HG03571 (cell line): ENCODE data around the gene MUC6.

Source experiments
- ATAC-seq: cut with Tn5 transposase; IDR thresholded peaks from one replicate; pipeline ENCODE4 v1.9.1; 2021; ENCODE audit not compliant: unreplicated experiment

MUC6 gene, protein sequence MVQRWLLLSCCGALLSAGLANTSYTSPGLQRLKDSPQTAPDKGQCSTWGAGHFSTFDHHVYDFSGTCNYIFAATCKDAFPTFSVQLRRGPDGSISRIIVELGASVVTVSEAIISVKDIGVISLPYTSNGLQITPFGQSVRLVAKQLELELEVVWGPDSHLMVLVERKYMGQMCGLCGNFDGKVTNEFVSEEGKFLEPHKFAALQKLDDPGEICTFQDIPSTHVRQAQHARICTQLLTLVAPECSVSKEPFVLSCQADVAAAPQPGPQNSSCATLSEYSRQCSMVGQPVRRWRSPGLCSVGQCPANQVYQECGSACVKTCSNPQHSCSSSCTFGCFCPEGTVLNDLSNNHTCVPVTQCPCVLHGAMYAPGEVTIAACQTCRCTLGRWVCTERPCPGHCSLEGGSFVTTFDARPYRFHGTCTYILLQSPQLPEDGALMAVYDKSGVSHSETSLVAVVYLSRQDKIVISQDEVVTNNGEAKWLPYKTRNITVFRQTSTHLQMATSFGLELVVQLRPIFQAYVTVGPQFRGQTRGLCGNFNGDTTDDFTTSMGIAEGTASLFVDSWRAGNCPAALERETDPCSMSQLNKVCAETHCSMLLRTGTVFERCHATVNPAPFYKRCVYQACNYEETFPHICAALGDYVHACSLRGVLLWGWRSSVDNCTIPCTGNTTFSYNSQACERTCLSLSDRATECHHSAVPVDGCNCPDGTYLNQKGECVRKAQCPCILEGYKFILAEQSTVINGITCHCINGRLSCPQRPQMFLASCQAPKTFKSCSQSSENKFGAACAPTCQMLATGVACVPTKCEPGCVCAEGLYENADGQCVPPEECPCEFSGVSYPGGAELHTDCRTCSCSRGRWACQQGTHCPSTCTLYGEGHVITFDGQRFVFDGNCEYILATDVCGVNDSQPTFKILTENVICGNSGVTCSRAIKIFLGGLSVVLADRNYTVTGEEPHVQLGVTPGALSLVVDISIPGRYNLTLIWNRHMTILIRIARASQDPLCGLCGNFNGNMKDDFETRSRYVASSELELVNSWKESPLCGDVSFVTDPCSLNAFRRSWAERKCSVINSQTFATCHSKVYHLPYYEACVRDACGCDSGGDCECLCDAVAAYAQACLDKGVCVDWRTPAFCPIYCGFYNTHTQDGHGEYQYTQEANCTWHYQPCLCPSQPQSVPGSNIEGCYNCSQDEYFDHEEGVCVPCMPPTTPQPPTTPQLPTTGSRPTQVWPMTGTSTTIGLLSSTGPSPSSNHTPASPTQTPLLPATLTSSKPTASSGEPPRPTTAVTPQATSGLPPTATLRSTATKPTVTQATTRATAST (N-terminal part only)

GRCh38 chr11:1036303-1036923 is at the start of gene MUC6:
Gene MUC6 (minus strand): TSS chr11:1036718. CDS start chr11:1036655, 63 bp downstream.
- ATAC-seq, result no peak

- ATAC-seq, result no peak
Observed at GRCh38 chr11:1085440-1086170, 49.1 kb upstream of the MUC6 start.

DNA sequence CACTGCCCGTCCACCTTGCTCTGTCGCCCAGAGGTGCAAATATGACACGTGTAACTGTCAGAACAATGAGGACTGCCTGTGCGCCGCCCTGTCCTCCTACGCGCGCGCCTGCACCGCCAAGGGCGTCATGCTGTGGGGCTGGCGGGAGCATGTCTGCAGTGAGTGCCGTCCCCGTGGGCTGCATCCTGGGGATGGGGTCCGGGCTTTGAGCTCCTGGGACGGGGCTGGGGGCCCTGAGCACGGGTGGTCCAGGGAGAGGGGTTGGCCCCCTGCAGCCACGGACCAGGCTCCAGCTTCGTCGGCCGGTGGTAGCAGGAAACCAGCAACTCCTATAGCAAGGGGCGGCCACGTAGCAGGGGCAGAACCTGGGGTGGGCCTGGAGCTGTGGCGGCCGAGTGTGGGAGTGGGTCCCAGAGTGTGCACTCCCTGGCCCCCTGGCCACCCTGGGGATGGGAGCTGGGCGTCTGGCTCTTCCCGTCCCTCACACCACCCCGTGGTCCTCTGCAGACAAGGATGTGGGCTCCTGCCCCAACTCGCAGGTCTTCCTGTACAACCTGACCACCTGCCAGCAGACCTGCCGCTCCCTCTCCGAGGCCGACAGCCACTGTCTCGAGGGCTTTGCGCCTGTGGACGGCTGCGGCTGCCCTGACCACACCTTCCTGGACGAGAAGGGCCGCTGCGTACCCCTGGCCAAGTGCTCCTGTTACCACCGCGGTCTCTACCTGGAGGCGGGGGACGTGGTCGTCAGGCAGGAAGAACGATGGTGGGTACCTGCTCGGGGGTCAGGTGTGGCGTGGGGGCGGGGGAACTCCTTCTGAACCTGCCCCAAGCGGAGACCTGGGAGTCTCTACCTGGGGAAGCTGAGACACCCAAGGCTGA is 48.3 kb upstream of the MUC6 start:
- ATAC-seq, result no peak

DNA sequence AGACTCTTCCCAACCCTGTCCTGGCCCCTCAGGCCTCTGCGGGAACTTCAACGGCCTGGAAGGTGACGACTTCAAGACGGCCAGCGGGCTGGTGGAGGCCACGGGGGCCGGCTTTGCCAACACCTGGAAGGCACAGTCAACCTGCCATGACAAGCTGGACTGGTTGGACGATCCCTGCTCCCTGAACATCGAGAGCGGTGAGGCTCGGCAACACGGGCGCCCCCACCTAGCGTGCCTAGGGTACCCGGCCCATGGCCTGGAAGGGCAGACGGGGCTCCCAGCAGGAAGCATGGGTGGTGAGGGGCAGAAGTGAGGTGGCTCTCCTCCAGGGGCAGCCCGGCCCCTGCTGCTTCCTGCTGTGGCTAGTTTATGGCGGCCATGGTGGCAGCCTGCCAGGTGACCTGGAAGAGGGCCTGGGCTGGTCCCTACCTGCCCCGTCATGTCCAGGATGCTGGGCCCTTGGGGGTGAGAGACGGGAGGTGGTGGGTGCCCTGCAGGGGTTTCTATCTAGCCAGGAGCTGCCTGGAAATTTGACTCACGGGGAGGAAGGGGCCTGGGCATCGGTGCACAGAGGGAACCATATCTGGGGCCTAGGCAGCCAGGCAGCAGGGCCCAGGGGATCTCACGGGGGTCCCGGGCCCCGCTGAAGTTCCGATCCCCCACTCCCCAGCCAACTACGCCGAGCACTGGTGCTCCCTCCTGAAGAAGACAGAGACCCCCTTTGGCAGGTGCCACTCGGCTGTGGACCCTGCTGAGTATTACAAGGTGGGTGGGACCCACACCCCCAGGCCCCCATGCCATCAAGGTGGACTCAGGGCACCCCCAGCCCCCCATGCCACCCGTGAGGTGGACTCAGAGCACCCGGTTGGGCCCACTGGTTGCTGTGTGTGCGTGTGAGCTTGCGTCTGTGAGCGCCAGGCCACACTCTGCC is 47.4 kb upstream of the MUC6 start:
- ATAC-seq, result no peak

DNA sequence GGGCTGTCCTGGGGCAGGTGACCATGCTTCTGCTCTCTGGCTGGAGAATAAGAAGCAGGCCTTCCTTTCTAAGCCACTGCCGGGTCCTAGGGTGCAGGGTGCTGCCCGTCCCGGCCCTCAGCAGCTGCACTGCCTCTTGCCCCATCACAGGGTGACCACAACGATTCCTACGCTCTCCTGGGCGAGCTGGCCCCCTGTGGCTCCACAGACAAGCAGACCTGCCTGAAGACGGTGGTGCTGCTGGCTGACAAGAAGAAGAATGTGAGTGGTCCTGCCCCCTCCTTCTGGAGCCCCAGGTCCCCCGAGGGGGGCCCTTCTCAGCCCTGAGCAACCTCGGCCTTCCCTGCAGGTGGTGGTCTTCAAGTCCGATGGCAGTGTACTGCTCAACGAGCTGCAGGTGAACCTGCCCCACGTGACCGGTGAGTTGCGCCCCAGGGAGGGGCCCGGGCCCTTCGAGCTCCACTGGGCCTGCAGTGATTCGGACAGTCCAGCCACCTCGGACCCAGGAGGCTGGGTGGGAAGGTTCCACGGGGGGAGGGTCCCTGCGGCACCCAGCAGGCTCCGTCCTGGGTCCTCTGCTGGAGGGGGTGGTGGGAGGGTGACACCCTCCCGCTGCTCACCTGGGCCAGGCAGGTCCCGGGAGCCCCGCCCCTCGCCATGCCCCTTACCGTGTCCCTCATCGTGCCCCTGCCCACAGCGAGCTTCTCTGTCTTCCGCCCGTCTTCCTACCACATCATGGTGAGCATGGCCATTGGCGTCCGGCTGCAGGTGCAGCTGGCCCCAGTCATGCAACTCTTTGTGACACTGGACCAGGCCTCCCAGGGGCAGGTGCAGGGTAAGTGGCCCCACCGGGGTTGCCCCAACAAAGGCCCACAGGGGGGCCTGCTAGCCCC is 46.5 kb upstream of the MUC6 start:
- ATAC-seq, result no peak

GRCh38 chr11:1082346-1082727 is 45.8 kb upstream of the MUC6 start:
- no peak for ATAC-seq

- no peak for ATAC-seq
Observed at GRCh38 chr11:1081601-1082311, 45.2 kb upstream of the MUC6 start.

DNA sequence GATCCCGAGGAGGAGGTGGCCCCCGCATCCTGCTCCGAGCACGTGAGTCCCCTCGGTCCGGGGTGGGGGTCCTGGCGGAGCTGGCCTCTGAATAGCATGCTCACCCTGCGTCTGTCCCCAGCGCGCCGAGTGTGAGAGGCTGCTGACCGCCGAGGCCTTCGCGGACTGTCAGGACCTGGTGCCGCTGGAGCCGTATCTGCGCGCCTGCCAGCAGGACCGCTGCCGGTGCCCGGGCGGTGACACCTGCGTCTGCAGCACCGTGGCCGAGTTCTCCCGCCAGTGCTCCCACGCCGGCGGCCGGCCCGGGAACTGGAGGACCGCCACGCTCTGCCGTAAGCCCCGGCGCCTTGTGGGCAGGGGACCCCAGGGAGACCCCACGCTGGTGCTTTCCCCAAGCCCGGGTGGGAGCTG is 41.7 kb upstream of the MUC6 start:
- ATAC-seq, result no peak

- ATAC-seq, result no peak
Observed at GRCh38 chr11:1077417-1078119, 41.0 kb upstream of the MUC6 start.

DNA sequence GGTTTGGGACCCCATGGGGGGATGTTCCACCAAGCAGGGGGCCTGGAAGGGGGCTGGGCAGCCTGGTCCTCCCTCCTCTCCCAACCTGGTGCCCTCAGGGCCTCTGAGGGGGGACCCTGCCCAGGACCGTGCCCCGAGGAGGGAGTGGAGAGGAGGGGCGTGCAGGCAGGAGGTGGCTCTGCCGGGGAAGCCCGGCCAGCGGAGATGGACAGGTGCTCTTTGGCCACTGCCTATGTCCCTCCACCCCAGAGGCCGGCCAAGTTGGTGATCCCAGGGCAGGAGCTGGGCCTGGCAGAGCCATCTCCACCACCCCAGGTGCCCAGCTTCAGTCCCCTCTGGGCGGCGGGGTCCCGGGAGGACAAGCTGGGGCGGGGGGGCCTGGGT is 40.5 kb upstream of the MUC6 start:
- ATAC-seq, result no peak

DNA sequence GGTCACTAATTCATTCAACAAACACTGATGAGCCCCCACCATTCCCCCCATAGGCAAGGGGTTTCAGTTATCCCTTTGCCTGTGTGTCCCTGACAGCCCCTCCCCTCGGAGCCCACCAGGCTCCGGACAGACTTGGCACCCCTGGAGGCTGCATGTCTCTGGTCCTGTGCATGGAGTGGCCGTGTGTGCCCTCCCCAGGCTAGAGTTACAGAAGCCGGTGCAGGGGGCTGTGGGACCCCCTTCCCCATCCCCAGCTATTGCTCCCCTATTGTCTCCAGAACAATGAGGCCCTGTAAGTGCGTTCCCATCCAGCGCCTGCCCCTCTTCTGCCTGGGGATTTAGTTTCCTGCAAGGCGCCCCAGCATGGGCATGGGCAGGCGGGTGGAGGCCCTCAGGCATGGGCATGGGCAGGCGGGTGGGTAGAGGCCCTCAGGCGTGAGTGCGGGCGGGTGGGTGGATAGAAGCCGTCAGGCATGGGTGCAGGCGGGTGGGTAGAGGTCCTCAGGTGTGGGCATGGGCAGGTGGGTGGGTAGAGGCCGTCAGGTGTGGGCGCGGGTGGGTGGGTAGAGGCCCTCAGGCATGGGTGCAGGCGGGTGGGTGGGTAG is 39.6 kb upstream of the MUC6 start:
- ATAC-seq, result no peak

GRCh38 chr11:1075341-1075911 is 38.9 kb upstream of the MUC6 start:
- ATAC-seq, result no peak

GRCh38 chr11:1074244-1075221 is 38.0 kb upstream of the MUC6 start, which contains the start of gene MUC2:
Gene MUC2 (plus strand): TSS chr11:1074874.
- ATAC-seq, result no peak

DNA sequence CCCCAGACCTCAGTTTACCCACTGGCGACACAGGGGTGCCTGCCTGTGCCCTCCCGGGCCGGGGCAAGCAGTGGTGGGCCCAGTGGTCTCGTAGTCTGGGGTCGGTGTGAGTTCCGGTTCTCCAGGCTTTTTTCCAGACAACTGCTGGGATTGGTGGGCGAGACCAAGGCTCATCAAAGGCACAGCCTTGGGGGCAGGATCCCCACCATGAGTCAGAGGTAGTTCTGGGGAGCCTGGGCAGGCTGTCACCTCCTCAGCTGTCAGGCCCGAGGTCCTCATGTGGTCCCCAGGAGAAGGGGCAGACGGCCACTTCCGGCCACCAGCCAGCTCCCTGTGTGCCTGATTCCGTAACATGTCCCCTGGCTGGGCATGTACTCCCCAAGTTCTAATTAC is 37.3 kb upstream of the MUC6 start:
- no peak for ATAC-seq
